Measurements from ENCODE around the gene HMG20A. TPM values are rescaled to one million over a fixed set of nuclear protein-coding genes. Genes with fewer than 3 reads are reported as not detected.

The HMG20A gene
- polyA plus RNA-seq, 3 donors = 11.6 to 26.4 (median 17.7) TPM

DNA sequence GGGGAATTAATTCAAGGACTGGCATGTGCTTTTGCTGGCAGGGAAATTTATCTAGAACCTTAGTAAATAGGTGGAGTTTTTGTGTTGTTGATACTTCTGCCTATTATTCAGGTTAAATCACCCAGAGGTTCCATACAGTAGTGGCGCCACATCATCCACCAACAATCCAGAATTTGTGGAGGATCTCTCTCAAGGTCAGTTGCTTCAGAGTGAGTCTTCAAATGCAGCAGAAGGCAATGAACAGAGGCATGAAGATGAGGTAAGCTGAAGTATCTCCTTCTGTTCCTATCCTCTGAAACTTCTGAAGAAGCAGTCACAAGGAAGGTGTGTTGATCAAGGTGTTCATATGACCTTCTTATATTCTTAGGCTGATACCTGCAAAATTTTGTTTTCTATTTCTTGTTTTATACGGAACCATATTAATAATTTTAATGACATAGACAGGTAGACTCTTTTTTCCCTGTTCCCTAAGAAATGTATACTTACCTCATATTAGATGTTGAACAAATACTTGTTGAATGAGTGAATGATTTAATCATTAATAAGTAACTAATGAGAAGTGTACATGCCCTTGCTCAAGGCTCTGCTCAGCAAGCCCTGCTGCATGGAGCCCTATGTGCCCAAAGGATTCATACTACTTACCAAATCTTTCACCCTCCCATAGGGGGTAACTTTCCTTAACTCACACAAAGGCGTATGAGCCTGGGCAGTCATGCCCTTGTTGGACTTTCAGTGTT is 43.6 kb downstream of the HMG20A start:
- Histone ChIP-seq H3K4me1 (ENCODE audit: control insufficient read depth in 1 of 2, insufficient read depth in 2 of 2, low read length in 2 of 2) (no peaks in the 10 kb centered on the region), H2AFZ (ENCODE audit: insufficient read depth, low read depth, low read length, poor library complexity, severe bottlenecking) (no peak overlapping the region), H3K27me3 (ENCODE audit: control insufficient read depth in 2 of 2, insufficient read depth in 2 of 2, low read length in 2 of 2) (no peaks in the 10 kb centered on the region), H3K4me2 (replicated peaks; ENCODE audit: extremely low read depth, low read length, poor library complexity, severe bottlenecking) (no peak overlapping the region), H3K4me3 (replicated peaks in 1 of 3; ENCODE audit: low read depth in 2 of 3, low read length in 3 of 3) (no peak overlapping the region), H3K9me3 (replicated peaks in 1 of 2; ENCODE audit: control insufficient read depth in 1 of 2, insufficient read depth in 1 of 2, low read length in 2 of 2) (no peaks in the 10 kb centered on the region), H3K79me2 (ENCODE audit: insufficient read depth, low read length) (no peaks in the 10 kb centered on the region), H4K20me1 (ENCODE audit: insufficient read depth, low read length) (no peaks in the 10 kb centered on the region), H3K27ac (ENCODE audit: low read depth in 1 of 2, low read length in 2 of 2) (no peak overlapping the region), H3K9ac (ENCODE audit: insufficient read depth, low read length, poor library complexity, severe bottlenecking) (no peak overlapping the region), H3K36me3 (replicated peaks in 1 of 2; ENCODE audit: control insufficient read depth in 1 of 2, insufficient read depth in 2 of 2, low read length in 2 of 2) (peaks cover 54 to 94% of the 10 kb centered on the region in 2 donors)
- no peaks in the 10 kb centered on the region for H3K4me1 Mint-ChIP-seq
- no peaks in the 10 kb centered on the region for H3K9me3 Mint-ChIP-seq
- no peak overlapping the region for H3K27ac Mint-ChIP-seq
- H3K27me3 Mint-ChIP-seq (ENCODE audit: low read depth in 3 of 3) = no peaks in the 10 kb centered on the region
- no peak for DNase-seq
- no peak overlapping the region for H3K4me3 Mint-ChIP-seq
- TF ChIP-seq CTCF (IDR thresholded peaks at IDR 0.05) = no peak
- intact Hi-C loops (cut with micrococcal nuclease) = no loop called here
- no CpG with 5 or more reads among the region's 3 CpGs for WGBS (ENCODE audit: insufficient coverage)
- H3K36me3 Mint-ChIP-seq = peaks cover 55 to 64% of the 10 kb centered on the region in 2 donors

- Histone ChIP-seq H3K4me3 (replicated peaks in 1 of 3; ENCODE audit: low read depth in 2 of 3, low read length in 3 of 3) (no peak overlapping the region), H2AFZ (ENCODE audit: insufficient read depth, low read depth, low read length, poor library complexity, severe bottlenecking) (no peak overlapping the region), H4K20me1 (ENCODE audit: insufficient read depth, low read length) (no peaks in the 10 kb centered on the region), H3K4me1 (ENCODE audit: control insufficient read depth in 1 of 2, insufficient read depth in 2 of 2, low read length in 2 of 2) (no peaks in the 10 kb centered on the region), H3K4me2 (replicated peaks; ENCODE audit: extremely low read depth, low read length, poor library complexity, severe bottlenecking) (no peak overlapping the region), H3K9ac (ENCODE audit: insufficient read depth, low read length, poor library complexity, severe bottlenecking) (no peak overlapping the region), H3K9me3 (replicated peaks in 1 of 2; ENCODE audit: control insufficient read depth in 1 of 2, insufficient read depth in 1 of 2, low read length in 2 of 2) (no peaks in the 10 kb centered on the region), H3K27me3 (ENCODE audit: control insufficient read depth in 2 of 2, insufficient read depth in 2 of 2, low read length in 2 of 2) (no peaks in the 10 kb centered on the region), H3K36me3 (replicated peaks in 1 of 2; ENCODE audit: control insufficient read depth in 1 of 2, insufficient read depth in 2 of 2, low read length in 2 of 2) (peaks cover 70 to 94% of the 10 kb centered on the region in 2 donors), H3K79me2 (ENCODE audit: insufficient read depth, low read length) (no peaks in the 10 kb centered on the region), H3K27ac (ENCODE audit: low read depth in 1 of 2, low read length in 2 of 2) (no peak overlapping the region)
- peaks cover 55 to 63% of the 10 kb centered on the region in 2 donors for H3K36me3 Mint-ChIP-seq
- TF ChIP-seq CTCF (IDR thresholded peaks at IDR 0.05) = no peak
- H3K4me1 Mint-ChIP-seq = no peaks in the 10 kb centered on the region
- no peaks in the 10 kb centered on the region for H3K27me3 Mint-ChIP-seq (ENCODE audit: low read depth in 3 of 3)
- no CpG with 5 or more reads among the region's 1 CpG for WGBS (ENCODE audit: insufficient coverage)
- no peak for DNase-seq
- no peak overlapping the region for H3K4me3 Mint-ChIP-seq
- no peak overlapping the region for H3K27ac Mint-ChIP-seq
- H3K9me3 Mint-ChIP-seq = no peaks in the 10 kb centered on the region
- intact Hi-C loops (cut with micrococcal nuclease) = no loop called here
Observed at GRCh38 chr15:77466521-77466920, 45.8 kb downstream of the HMG20A start.

All from CD14-positive monocyte (primary cell).